GM12878 (cell line): ENCODE measurements around the gene MESD. TPM values are rescaled to one million over a fixed set of nuclear protein-coding genes. Genes with fewer than 3 reads are reported as not detected.
A peak's percentile ranks its signal among the peaks of the same experiment; 100 is the strongest.

Experiments used
- ASH2L ChIP-seq: fragments of 300-600, 200-600 bp; sonication (generic); IDR thresholded peaks from 2 replicates; pipeline ENCODE4 v1.6.1; 2017; ENCODE audit warnings: low read depth, mild to moderate bottlenecking, borderline replicate concordance
- BACH1 ChIP-seq: fragments of 450-650 bp; IDR thresholded peaks from 2 replicates; pipeline ENCODE4 v1.6.1; 2017; ENCODE audit warnings: mild to moderate bottlenecking, borderline replicate concordance
- BRCA1 ChIP-seq: IDR thresholded peaks from 2 replicates; pipeline ENCODE4 v1.6.1; 2011; ENCODE audit warnings: low read depth, low read length, improper control_type of control experiment
- CBFB ChIP-seq: IDR thresholded peaks from 2 replicates; pipeline ENCODE4 v1.6.1; 2016; ENCODE audit warnings: antibody characterized with exemption, low read depth
- CBX5 ChIP-seq: sonication (generic); IDR thresholded peaks from 2 replicates; pipeline ENCODE4 v1.6.1; 2016; ENCODE audit warnings: low read depth, moderate library complexity, mild to moderate bottlenecking, inconsistent platforms
- CHD2 ChIP-seq: IDR thresholded peaks from 2 replicates; pipeline ENCODE4 v1.6.1; 2011; ENCODE audit warnings: low read depth, low read length, improper control_type of control experiment, borderline replicate concordance
- DPF2 ChIP-seq: fragments of 450-650 bp; IDR thresholded peaks from 2 replicates; pipeline ENCODE4 v1.6.1; 2017; ENCODE audit warnings: mild to moderate bottlenecking
- EED ChIP-seq: sonication (generic); IDR thresholded peaks from 2 replicates; pipeline ENCODE4 v1.6.1; 2016; ENCODE audit warnings: antibody characterized with exemption, low read depth
- HCFC1 ChIP-seq: fragments of 150-350 bp; IDR thresholded peaks from 2 replicates; pipeline ENCODE4 v1.6.1; 2014; ENCODE audit warnings: low read length
- MYB ChIP-seq: fragments of 150-350 bp; IDR thresholded peaks from 2 replicates; pipeline ENCODE4 v1.6.1; 2014; ENCODE audit warnings: mild to moderate bottlenecking, low read depth, low read length, borderline replicate concordance
- NFYA ChIP-seq: IDR thresholded peaks from 2 replicates; pipeline ENCODE4 v1.6.1; 2011; ENCODE audit warnings: low read depth, mild to moderate bottlenecking, low read length, improper control_type of control experiment, borderline replicate concordance
- NR2C1 ChIP-seq: fragments of 450-650 bp; IDR thresholded peaks from 2 replicates; pipeline ENCODE4 v1.6.1; 2017; ENCODE audit warnings: antibody characterized with exemption, mild to moderate bottlenecking, moderate library complexity
- NR2C2 ChIP-seq: IDR thresholded peaks from 2 replicates; pipeline ENCODE4 v1.6.1; 2011; ENCODE audit warnings: borderline replicate concordance, low read depth; ENCODE audit not compliant: control insufficient read depth, insufficient read length
- POU2F2 ChIP-seq: IDR thresholded peaks from 3 replicates; pipeline ENCODE4 v1.6.1; 2011; ENCODE audit warnings: low read depth, mild to moderate bottlenecking, low read length, borderline replicate concordance
- RB1 ChIP-seq: fragments of 450-650 bp; formaldehyde crosslinking; IDR thresholded peaks from 2 replicates; pipeline ENCODE4 v1.6.1; 2017; ENCODE audit warnings: mild to moderate bottlenecking, borderline replicate concordance
- SMAD5 ChIP-seq: IDR thresholded peaks from 2 replicates; pipeline ENCODE4 v1.6.1; 2016; ENCODE audit warnings: antibody characterized with exemption, low read depth
- SRF ChIP-seq, 2 experiments: IDR thresholded peaks; 2 replicates each; pipeline ENCODE4 v1.6.1; 2011; ENCODE audit warnings: low read depth in 2 of 2, low read length in 2 of 2, mild to moderate bottlenecking in 1 of 2, moderate library complexity in 1 of 2
- TAF1 ChIP-seq: IDR thresholded peaks from 2 replicates; pipeline ENCODE4 v1.6.1; 2011; ENCODE audit warnings: mild to moderate bottlenecking, low read depth, low read length, borderline replicate concordance
- TCF12 ChIP-seq: IDR thresholded peaks from 2 replicates; pipeline ENCODE4 v1.6.1; 2011; ENCODE audit warnings: low read depth, mild to moderate bottlenecking, low read length
- polyA plus RNA-seq, 11 experiments: library from polyadenylated mRNA; depleted of rRNA in 4 of 11; unstranded in 6 of 11; stranded (reverse) in 5 of 11; fragments of >200 nt; fragmentation: Nextera tagmentation in 4 of 11; fragmentation: Illumina TruSeq in 1 of 11; extraction: Ambion mirVana in 4 of 11; extraction: Trizol in 1 of 11; gene quantifications; 1 replicate in 1 of 11; 2 replicates in 10 of 11; pipeline versions ENCODE4 v1.2.1 to v1.2.3, GENCODE V29; 2011 to 2016; ENCODE audit warnings: inconsistent platforms in 2 of 11, missing spikeins in 2 of 11, low read depth in 1 of 11
- total RNA-seq, 4 experiments: library from RNA; depleted of rRNA in 3 of 4; stranded (reverse); fragments of >200 nt in 3 of 4; fragmentation: Illumina TruSeq in 1 of 4; extraction: Trizol in 1 of 4; gene quantifications; 2 replicates each; pipeline versions ENCODE4 v1.2.1 to v1.2.3, GENCODE V29; 2013 to 2021
- TF ChIP-seq, protein P1 (sequence below): IDR thresholded peaks from 2 replicates; pipeline ENCODE4 v1.6.1; 2012; ENCODE audit warnings: mild to moderate bottlenecking, low read depth, low read length
- TF ChIP-seq, protein P2 (sequence below): fragments of 450-650 bp; IDR thresholded peaks from 2 replicates; pipeline ENCODE4 v1.6.1; 2017; ENCODE audit warnings: mild to moderate bottlenecking, low read depth, inconsistent platforms; ENCODE audit not compliant: poor library complexity, severe bottlenecking
- TF ChIP-seq, protein P3 (sequence below): IDR thresholded peaks from 2 replicates; pipeline ENCODE4 v1.6.1; 2012; ENCODE audit warnings: low read depth, low read length, improper control_type of control experiment

MESD gene
- total and polyA plus RNA-seq, 10 of the 15 experiments (the other 5 are each of a cell fraction or from before 2014, with no cell fraction given) = 10.2 to 39.8 (median 20.9) TPM

DNA sequence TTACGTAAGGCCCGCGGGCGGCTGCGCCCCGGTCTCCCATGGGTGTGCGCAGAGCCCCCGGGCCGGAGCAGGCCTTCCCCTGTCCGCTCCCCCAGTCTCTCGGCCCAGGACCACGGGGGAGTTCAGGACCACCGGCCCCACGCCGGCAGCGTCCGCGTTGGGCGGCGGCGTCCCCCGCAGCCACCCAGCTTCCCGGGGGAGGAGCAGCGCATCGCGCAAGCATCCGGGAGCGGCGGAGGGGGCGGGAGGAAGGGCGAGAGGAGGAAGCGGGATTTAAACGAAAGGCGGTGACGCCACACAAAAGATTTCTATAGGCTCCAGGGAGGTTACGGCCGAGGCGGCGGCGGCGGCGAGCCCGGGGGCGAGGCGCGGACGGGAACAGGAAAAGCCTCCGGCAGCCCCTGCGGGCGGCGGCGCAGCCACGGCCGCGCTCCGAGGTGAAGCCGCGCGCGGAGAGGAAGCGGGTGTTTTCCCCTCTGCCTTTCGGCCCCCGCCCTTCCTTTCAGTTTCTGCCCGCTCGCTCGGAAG is 11.1 kb upstream of the MESD start, which contains the start of gene TLNRD1 (continued):
- no peak for TF ChIP-seq RB1
- TF ChIP-seq CBFB = no peak; the same call in 1 of the 2 replicates
- no peak for TF ChIP-seq BRCA1
- TF ChIP-seq, protein P1, sequence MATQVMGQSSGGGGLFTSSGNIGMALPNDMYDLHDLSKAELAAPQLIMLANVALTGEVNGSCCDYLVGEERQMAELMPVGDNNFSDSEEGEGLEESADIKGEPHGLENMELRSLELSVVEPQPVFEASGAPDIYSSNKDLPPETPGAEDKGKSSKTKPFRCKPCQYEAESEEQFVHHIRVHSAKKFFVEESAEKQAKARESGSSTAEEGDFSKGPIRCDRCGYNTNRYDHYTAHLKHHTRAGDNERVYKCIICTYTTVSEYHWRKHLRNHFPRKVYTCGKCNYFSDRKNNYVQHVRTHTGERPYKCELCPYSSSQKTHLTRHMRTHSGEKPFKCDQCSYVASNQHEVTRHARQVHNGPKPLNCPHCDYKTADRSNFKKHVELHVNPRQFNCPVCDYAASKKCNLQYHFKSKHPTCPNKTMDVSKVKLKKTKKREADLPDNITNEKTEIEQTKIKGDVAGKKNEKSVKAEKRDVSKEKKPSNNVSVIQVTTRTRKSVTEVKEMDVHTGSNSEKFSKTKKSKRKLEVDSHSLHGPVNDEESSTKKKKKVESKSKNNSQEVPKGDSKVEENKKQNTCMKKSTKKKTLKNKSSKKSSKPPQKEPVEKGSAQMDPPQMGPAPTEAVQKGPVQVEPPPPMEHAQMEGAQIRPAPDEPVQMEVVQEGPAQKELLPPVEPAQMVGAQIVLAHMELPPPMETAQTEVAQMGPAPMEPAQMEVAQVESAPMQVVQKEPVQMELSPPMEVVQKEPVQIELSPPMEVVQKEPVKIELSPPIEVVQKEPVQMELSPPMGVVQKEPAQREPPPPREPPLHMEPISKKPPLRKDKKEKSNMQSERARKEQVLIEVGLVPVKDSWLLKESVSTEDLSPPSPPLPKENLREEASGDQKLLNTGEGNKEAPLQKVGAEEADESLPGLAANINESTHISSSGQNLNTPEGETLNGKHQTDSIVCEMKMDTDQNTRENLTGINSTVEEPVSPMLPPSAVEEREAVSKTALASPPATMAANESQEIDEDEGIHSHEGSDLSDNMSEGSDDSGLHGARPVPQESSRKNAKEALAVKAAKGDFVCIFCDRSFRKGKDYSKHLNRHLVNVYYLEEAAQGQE = no peak
- TF ChIP-seq TCF12 = peak; percentile 18; the same call in 1 of the 2 replicates
- TF ChIP-seq POU2F2 = no peak; the same call in 2 of the 3 replicates
- TF ChIP-seq DPF2 = no peak
- no peak for TF ChIP-seq MYB
- TF ChIP-seq NR2C2 = no peak
- TF ChIP-seq HCFC1 = 0 out of 2 replicates have a peak, but pooled peaks have one; percentile 18
- TF ChIP-seq, protein P2, sequence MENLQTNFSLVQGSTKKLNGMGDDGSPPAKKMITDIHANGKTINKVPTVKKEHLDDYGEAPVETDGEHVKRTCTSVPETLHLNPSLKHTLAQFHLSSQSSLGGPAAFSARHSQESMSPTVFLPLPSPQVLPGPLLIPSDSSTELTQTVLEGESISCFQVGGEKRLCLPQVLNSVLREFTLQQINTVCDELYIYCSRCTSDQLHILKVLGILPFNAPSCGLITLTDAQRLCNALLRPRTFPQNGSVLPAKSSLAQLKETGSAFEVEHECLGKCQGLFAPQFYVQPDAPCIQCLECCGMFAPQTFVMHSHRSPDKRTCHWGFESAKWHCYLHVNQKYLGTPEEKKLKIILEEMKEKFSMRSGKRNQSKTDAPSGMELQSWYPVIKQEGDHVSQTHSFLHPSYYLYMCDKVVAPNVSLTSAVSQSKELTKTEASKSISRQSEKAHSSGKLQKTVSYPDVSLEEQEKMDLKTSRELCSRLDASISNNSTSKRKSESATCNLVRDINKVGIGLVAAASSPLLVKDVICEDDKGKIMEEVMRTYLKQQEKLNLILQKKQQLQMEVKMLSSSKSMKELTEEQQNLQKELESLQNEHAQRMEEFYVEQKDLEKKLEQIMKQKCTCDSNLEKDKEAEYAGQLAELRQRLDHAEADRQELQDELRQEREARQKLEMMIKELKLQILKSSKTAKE = no peak
- no peak for TF ChIP-seq NR2C1
- TF ChIP-seq CHD2 = 0 out of 2 replicates have a peak, but pooled peaks have one; percentile 7
- TF ChIP-seq BACH1 = 0 out of 2 replicates have a peak, but pooled peaks have one; percentile 9
- TF ChIP-seq, protein P3, sequence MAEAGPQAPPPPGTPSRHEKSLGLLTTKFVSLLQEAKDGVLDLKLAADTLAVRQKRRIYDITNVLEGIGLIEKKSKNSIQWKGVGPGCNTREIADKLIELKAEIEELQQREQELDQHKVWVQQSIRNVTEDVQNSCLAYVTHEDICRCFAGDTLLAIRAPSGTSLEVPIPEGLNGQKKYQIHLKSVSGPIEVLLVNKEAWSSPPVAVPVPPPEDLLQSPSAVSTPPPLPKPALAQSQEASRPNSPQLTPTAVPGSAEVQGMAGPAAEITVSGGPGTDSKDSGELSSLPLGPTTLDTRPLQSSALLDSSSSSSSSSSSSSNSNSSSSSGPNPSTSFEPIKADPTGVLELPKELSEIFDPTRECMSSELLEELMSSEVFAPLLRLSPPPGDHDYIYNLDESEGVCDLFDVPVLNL = peak; percentile 45; the same call in 1 of the 2 replicates
- 0 out of 2 replicates have a peak, but pooled peaks have one; percentile 59 for TF ChIP-seq SMAD5
- no peak for TF ChIP-seq ASH2L
- TF ChIP-seq NFYA = no peak
- peak; percentile 46; the same call in 1 of the 2 replicates for TF ChIP-seq EED
- TF ChIP-seq TAF1 = peak; percentile 63; the same call in 1 of the 2 replicates
- TF ChIP-seq SRF (IDR thresholded peaks at IDR 0.05; ENCODE audit: low read depth in 2 of 2, low read length in 2 of 2) = no peak
- no peak for TF ChIP-seq CBX5
